Spinal cord (tissue), 10 donors: ENCODE data around the gene CAV1. TPM values are rescaled to one million over a fixed set of nuclear protein-coding genes. Genes with fewer than 3 reads are reported as not detected.
"Not testable (repeated sequence)": the region's sequence is repeated elsewhere in the genome, so short reads cannot be mapped to it uniquely, and the experiment has no call there.

Experiments
- DNase-seq, 6 donors: peaks; one replicate each; pipeline versions ENCODE4 v3.0.0 to v3.0.0-alpha.2; 2013 to 2015; ENCODE audit warnings: low spot score in 6 of 6, low read depth in 4 of 6
- H3K27ac ChIP-seq: one replicate; pipeline ENCODE4 v1.5.1; 2013; ENCODE audit warnings: low read depth, low read length, control low read depth
- H3K27me3 ChIP-seq: one replicate; pipeline ENCODE4 v1.6.1; 2013; ENCODE audit warnings: low read length; ENCODE audit not compliant: control insufficient read depth, insufficient read depth
- H3K36me3 ChIP-seq: one replicate; pipeline ENCODE4 v1.6.1; 2013; ENCODE audit warnings: low read length; ENCODE audit not compliant: control insufficient read depth, insufficient read depth
- H3K4me1 ChIP-seq: one replicate; pipeline ENCODE4 v1.6.1; 2013; ENCODE audit warnings: low read length; ENCODE audit not compliant: control insufficient read depth, insufficient read depth
- H3K4me3 ChIP-seq: one replicate; pipeline ENCODE4 v1.5.1; 2013; ENCODE audit warnings: low read depth, low read length, control low read depth
- H3K9me3 ChIP-seq: one replicate; pipeline ENCODE4 v1.6.1; 2013; ENCODE audit warnings: low read length; ENCODE audit not compliant: control insufficient read depth, insufficient read depth
- WGBS: methylation state at CpG from one replicate; pipeline ENCODE4 v1.1.5; 2013; ENCODE audit warnings: missing lambda C conversion rate; ENCODE audit not compliant: insufficient coverage; 5-methylcytosine and 5-hydroxymethylcytosine counted together
- long read RNA-seq, 4 donors: transcript quantifications; one replicate each; lab custom pipeline, GENCODE V29; 2026
- polyA plus RNA-seq, 2 donors: library from polyadenylated mRNA; unstranded; fragments of 120-200 nt; gene quantifications; one replicate each; pipeline ENCODE4 v1.2.1, GENCODE V29; 2013; ENCODE audit not compliant: insufficient read length in 2 of 2
- total RNA-seq, 2 donors: library from RNA; depleted of rRNA in 1 of 2; stranded (reverse); fragments of 120-200 nt in 1 of 2; fragments of >200 nt in 1 of 2; gene quantifications; one replicate each; pipeline versions ENCODE4 v1.2.3 to v1.2.4, GENCODE V29; 2013 to 2014
- donor health status: healthy.

CAV1 gene, protein sequence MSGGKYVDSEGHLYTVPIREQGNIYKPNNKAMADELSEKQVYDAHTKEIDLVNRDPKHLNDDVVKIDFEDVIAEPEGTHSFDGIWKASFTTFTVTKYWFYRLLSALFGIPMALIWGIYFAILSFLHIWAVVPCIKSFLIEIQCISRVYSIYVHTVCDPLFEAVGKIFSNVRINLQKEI
- total RNA-seq (10 to 100 TPM; 71.0 to 74.4 TPM), polyA plus RNA-seq (10 to 100 TPM; 27.0 to 38.0 TPM)
- long read RNA-seq, donor 1, transcript CAV1-201 (3 exons, 2,704 nt) = major isoform, 9 of 10 reads
- long read RNA-seq, donor 1, partial matches to known transcripts = 0 of 10 reads
- long read RNA-seq, donor 1, other reads (novel, unspliced or antisense) = 0 of 10 reads
- long read RNA-seq, donor 2, partial matches to known transcripts = 0 of 5 reads
- long read RNA-seq, donor 2, other reads (novel, unspliced or antisense) = 0 of 5 reads
- long read RNA-seq, donor 3, transcript CAV1-202 (2 exons, 2,628 nt) = major isoform, 9 of 14 reads
- long read RNA-seq, donor 3, transcript CAV1-201 (3 exons, 2,704 nt) = minor isoform, 5 of 14 reads
- long read RNA-seq, donor 3, partial matches to known transcripts = 0 of 14 reads
- long read RNA-seq, donor 3, other reads (novel, unspliced or antisense) = 0 of 14 reads
- long read RNA-seq, donor 4, transcript CAV1-206 (3 exons, 1,653 nt) = minor isoform, 8 of 169 reads
- long read RNA-seq, donor 4, transcript CAV1-202 (2 exons, 2,628 nt) = minor isoform, 46 of 169 reads
- long read RNA-seq, donor 4, transcript CAV1-201 (3 exons, 2,704 nt) = major isoform, 76 of 169 reads
- long read RNA-seq, donor 4, partial matches to known transcripts = 38 of 169 reads
- long read RNA-seq, donor 4, other reads (novel, unspliced or antisense) = 0 of 169 reads

DNA sequence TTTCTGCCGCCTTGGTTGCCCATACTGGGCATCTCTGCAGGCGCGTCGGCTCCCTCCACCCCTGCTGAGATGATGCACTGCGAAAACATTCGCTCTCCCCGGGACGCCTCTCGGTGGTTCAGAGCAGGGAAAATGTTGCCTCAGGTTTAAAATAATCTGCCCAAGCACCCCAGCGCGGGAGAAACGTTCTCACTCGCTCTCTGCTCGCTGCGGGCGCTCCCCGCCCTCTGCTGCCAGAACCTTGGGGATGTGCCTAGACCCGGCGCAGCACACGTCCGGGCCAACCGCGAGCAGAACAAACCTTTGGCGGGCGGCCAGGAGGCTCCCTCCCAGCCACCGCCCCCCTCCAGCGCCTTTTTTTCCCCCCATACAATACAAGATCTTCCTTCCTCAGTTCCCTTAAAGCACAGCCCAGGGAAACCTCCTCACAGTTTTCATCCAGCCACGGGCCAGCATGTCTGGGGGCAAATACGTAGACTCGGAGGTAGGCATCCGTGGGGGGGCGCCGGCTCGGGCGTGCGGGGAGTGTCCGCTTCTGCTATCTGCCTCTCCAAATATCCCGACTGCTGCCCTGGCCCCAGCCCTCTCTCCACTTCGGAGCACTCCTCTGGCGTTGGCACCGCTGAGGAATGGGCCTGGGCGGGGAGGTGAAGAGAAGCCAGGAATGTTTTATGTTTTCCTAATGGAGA is at the start of gene CAV1:
Gene CAV1 (plus strand): TSS at position 428 of the 689 bp plus-strand sequence. CDS start 27 bp downstream, at position 455.
- H3K4me1 ChIP-seq = peaks cover 24% of the 10 kb centered on the region
- H3K27me3 ChIP-seq = peaks cover 27% of the 10 kb centered on the region
- no peaks in the 10 kb centered on the region for H3K9me3 ChIP-seq
- peak within 1 kb of the TSS; percentile 61 for H3K4me3 ChIP-seq
- WGBS = 0% methylated on average over 40 of the region's 42 CpGs
- H3K36me3 ChIP-seq = no peaks in the 10 kb centered on the region
- peak within 1 kb of the TSS; percentile 58 for H3K27ac ChIP-seq
- DNase-seq = peak in 2 of 6 donors; percentile 58 to 74

DNA sequence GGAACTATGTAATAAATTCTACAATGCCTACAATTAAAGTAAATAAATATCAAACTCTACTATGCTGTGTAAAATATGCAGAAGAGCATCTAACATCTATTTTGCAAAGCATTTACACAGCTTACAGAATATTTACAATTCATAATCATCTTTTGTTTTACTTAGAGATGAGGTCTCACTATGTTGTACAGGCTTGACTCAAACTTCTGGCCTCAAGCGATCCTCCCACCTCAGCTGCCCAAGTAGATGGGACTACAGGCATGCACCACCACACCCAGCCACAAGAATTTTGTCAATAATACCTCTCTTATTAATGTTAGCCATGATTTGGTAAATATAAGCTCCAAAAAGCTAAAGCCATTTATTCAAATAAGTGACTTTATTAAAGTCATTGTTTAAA is 47.2 kb upstream of the CAV1 start:
- DNase-seq = no peak
- WGBS = no CpG with 5 or more reads among the region's 1 CpG
- no peaks in the 10 kb centered on the region for H3K9me3 ChIP-seq
- no peaks in the 10 kb centered on the region for H3K4me1 ChIP-seq
- H3K4me3 ChIP-seq = no peak overlapping the region
- H3K27me3 ChIP-seq = no peaks in the 10 kb centered on the region
- H3K27ac ChIP-seq = no peak overlapping the region
- no peaks in the 10 kb centered on the region for H3K36me3 ChIP-seq

DNA sequence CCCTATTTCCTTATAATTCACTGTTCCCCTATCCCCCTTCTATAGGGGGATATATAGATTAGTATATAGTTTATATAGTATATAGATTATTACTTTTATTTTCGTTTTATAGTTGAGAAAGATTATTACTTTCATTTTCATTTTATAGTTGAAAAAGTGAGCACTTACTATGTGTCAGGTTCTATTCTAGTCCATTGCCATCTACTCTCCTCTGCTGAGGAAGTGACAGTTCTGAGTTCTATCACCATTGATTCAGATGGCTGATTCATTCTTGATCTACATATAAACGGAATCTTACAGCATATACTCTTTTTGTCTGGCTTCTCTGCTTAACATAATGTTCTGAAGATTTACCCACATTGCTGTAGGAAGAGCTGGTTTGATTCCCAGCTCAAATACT is 46.0 kb upstream of the CAV1 start:
- no peaks in the 10 kb centered on the region for H3K4me1 ChIP-seq
- no peaks in the 10 kb centered on the region for H3K36me3 ChIP-seq
- no peak overlapping the region for H3K27ac ChIP-seq
- WGBS = no CpG with 5 or more reads among the region's 2 CpGs
- H3K9me3 ChIP-seq = no peaks in the 10 kb centered on the region
- no peak overlapping the region for H3K4me3 ChIP-seq
- no peaks in the 10 kb centered on the region for H3K27me3 ChIP-seq
- no peak for DNase-seq

DNA sequence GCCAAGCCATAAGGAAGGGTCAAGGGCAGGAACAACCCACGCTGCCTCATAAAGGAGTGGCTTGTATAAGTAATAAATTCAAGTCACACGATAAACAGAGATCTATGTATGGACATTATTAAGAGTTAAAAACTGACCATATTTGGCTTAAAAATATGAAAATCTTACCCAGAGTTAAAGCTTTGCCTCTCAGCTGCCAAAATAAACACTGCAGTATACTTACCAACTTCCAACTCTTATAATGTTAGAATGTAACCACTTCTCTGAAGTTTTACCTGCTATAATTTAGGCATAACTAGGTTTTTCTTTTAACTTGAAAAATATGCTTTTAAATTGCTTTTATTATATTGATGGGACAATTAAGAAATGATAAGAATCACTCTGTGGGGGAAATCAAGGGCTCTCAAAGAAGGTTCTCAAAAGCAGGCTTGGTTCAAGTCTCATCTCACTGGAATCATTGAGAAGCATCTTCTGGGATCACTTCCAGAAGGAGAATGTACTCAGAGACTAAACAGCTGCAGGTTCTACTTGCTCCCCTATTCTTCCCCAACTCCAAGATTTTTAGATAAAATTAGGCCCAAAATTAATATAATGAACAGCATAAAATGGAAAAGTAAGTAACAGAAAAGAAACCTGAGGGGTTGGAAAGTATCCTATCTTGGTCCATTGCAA is 41.4 kb upstream of the CAV1 start:
- H3K27ac ChIP-seq = no peak overlapping the region
- no CpG with 5 or more reads among the region's 2 CpGs for whole genome bisulfite sequencing
- H3K27me3 ChIP-seq = no peaks in the 10 kb centered on the region
- no peaks in the 10 kb centered on the region for H3K4me1 ChIP-seq
- H3K36me3 ChIP-seq = no peaks in the 10 kb centered on the region
- no peak for DNase-seq
- H3K4me3 ChIP-seq = no peak overlapping the region
- H3K9me3 ChIP-seq = no peaks in the 10 kb centered on the region

DNA sequence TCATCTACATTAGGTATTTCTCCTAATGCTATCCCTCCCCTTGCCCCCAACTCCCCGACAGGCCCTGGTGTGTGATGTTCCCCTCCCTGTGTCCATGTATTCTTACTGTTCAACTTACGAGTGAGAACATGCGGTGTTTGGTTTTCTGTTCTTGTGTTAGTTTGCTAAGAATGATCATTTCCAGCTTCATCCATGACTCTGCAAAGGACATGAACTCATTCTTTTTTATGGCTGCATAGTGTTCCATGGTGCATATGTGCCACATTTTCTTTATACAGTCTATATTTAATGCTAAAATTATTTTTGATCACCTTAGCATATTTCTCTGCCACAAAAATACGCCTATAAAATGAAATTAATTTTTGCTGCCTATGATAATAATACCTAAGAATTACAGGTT is 40.4 kb upstream of the CAV1 start:
- not testable (repeated sequence) for H3K4me1 ChIP-seq, H3K36me3 ChIP-seq, H3K27me3 ChIP-seq, H3K27ac ChIP-seq, H3K9me3 ChIP-seq, DNase-seq, H3K4me3 ChIP-seq
- WGBS = no CpG with 5 or more reads among the region's 4 CpGs

DNA sequence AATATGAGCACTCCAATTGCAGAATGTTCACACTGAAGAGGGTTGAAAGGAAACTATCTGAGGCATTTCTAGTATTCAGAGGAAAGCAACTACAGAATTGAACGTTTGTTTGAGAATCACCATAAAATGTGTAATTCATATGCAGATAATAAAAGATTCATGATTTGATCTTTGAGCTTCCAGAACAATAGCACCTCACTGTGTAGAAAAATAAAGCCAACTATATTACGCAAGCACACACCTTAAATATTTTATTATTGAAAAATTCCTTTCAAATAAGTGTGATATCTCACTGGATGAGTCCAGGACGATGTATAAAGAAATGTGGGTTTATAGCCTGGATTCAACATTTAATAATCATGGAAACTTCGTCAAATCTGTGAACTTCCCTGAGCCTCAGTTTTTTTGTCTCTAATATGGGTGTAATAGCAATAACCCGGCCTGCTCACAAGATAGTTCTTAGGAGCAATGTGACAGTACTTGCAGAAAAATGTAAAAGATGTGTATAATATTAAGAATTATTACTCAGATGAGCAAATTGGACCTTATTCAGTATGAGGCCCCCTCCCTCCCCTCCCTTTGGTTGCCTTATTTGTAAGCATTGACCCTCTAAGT is 36.8 kb upstream of the CAV1 start:
- Histone ChIP-seq H3K36me3 (no peaks in the 10 kb centered on the region), H3K27me3 (no peaks in the 10 kb centered on the region), H3K27ac (no peak overlapping the region), H3K4me1 (no peaks in the 10 kb centered on the region), H3K9me3 (no peaks in the 10 kb centered on the region), H3K4me3 (no peak overlapping the region)
- no peak for DNase-seq
- WGBS = no CpG with 5 or more reads among the region's 5 CpGs

DNA sequence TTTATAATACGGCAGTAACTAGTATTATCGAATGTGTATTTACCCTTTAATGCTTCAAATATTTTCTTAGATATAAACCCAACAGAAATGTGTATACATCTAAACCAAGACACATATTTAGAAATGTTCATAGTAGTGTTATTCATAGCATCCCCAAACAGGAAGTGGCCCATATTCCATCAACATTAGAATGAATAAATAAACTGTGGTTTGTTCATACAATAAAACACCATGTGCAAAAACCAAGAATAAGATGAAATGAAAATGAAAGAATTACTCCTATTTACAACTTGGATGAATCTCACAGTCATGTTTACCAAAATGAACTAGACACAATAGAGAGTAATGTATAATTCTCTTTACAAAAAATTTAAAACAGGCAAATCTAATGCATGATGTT is 34.5 kb upstream of the CAV1 start:
- H3K4me3 ChIP-seq = no peak overlapping the region
- no peaks in the 10 kb centered on the region for H3K9me3 ChIP-seq
- H3K27me3 ChIP-seq = no peaks in the 10 kb centered on the region
- no peaks in the 10 kb centered on the region for H3K36me3 ChIP-seq
- WGBS = no CpG with 5 or more reads among the region's 2 CpGs
- no peak overlapping the region for H3K27ac ChIP-seq
- no peak for DNase-seq
- no peaks in the 10 kb centered on the region for H3K4me1 ChIP-seq

DNA sequence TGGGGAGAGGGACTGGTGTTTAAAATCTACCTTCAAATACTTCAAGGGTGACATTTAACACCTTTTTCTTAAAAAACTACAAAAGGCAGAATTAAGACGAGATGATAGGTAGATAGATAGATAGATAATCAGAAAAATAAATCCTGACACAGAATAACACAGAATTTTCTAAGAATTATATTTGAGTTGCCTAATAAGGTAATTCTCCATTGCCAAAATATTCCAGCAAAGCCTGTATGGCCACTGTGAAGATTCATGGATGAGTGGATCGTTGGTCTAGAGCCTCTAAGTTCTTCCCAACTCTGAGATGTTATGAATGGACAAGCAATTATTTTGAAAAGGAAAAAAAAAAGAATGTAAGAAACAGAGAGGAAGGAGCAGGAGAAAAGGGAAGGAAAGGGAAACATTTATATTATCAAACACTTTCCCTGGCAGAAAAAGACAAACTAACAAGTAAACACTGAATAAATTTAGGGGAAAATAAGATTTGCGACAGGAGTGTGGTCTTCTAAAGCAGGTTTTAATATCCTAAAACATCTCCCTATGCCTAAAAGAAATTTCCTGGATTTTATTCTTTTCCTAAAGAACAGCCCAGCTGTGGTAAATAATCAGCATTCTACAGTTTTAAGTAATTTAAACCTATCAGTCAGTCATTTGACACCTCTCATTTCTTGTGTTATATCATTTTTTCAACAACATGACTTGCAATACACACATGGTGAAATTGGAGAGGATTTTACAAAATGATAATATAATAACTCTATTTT is 32.8 kb upstream of the CAV1 start:
- Histone ChIP-seq H3K4me1 (no peaks in the 10 kb centered on the region), H3K9me3 (no peaks in the 10 kb centered on the region), H3K27ac (no peak overlapping the region), H3K4me3 (no peak overlapping the region), H3K27me3 (no peaks in the 10 kb centered on the region), H3K36me3 (no peaks in the 10 kb centered on the region)
- no CpG with 5 or more reads among the region's 3 CpGs for WGBS
- no peak for DNase-seq
